NCI-H2029 (cell line): Measurements from ENCODE around the gene HTR1E.
"Not testable (repeated sequence)": the region's sequence is repeated elsewhere in the genome, so short reads cannot be mapped to it uniquely, and the experiment has no call there.

Experiments
- DNase-seq: peaks from one replicate; lab custom pipeline; 2025; lab: John Stamatoyannopoulos, UW

Gene HTR1E

DNA sequence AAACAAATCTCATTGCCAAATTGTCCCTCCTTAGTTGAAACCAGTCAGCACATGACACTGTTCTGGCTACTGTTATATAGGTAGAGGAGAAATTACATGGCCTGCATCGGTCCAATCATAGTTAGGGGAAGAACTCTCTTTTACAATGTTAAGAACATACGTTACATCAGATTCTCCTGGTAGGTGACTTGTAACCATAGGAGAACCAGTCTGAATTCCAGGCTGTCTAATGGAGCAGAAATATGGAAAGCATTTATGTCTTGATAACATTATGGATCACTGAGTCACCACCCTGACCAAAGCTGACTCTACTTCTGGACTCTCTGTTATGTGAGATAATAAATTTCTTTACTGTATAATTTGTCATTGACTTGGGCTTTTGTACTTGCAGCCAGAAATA, 40.9 kb downstream of the HTR1E start:
- DNase-seq, result no peak

DNA sequence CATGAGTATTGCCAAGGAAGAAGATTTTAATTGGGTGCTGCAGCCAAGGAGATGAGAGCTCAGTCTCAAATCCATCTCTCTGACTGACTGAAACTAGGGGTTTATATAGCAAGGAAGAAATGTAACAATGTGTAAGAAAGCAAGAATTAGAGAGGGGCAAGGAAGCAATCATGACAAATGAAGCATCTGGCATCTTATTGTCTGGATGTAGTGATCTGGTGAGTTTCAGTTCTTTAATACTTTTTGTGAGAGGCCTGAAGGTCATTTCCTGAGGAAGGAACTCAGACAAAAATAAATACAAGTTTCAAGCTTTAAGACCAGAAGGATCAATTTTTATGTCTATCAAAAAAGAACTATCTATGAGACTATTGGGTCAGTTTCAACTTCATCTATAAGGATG, 64.2 kb downstream of the HTR1E start:
- DNase-seq, result no peak

DNA sequence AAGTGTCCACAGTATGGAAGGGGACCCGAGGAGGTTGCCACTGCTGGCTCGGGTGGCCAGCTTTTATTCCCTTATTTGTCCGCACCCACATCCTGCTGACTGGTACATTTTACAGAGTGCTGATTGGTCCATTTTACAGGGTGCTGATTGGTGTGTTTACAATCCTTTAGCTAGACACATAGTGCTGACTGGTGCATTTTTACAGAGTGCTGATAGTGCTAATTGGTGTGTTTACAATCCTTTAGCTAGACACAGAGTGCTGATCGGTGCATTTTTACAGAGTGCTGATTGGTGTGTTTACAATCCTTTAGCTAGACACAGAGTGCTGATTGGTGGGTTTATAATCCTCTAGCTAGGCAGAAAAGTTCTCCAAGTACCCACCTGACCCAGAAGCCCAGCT, 65.1 kb downstream of the HTR1E start:
- not testable (repeated sequence) for DNase-seq

- DNase-seq, result not testable (repeated sequence)
Measured at GRCh38 chr6:87006541-87006940, 69.2 kb downstream of the HTR1E start.

DNA sequence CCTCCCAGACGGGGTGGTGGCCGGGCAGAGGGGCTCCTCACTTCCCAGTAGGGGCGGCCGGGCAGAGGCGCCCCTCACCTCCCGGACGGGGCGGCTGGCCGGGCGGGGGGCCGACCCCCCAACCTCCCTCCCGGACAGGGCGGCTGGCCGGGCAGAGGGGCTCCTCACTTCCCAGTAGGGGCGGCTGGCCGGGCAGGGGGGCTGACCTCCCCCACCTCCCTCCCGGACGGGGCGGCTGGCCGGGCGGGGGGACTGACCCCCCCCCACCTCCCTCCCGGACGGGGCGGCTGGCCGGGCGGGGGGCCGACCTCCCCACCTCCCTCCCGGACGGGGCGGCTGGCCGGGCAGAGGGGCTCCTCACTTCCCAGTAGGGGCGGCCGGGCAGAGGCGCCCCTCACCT, 72.3 kb downstream of the HTR1E start:
- DNase-seq, result not testable (repeated sequence)

DNA sequence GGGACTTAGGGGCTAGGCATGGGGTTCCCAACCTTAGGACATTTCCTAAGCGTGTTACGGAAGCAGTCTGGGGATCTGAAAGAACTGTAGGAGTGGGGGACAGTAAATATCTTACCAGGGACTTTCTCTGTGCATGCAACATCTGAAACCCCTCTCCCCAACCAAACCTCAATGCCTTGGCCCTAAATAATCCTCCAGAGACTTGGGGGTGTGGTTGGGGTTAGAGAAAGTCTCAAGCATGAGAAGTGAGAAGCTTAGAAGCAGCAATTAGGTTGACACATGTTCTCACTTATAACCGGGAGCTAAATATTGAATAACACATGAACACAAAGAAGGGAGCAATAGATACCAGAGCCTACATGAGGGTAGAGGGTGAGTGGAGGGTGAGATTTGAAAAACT, 74.7 kb downstream of the HTR1E start:
- DNase-seq, result no peak

DNA sequence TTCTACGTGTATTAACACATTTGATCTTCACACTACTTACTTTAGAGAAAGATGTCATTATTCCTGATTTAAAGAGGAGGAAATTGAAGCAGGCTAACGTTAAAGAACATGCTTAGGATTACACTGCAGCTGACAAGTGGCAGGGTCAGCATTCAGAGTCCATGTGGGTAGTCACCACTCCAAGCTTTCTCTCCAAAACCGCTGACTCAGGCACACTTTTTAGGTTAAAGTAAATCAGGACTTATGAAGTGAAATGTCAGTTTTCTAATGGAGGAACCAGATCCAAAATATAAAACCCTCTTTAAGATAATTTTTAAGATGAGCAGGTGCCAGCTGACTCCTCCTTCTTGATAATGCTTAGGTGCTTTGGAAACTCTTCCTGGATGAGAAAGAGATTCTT, 75.4 kb downstream of the HTR1E start:
- no peak for DNase-seq

- no peak for DNase-seq
Measured at GRCh38 chr6:87016772-87017171, 79.4 kb downstream of the HTR1E start.

GRCh38 chr6:87027021-87027420, 89.7 kb downstream of the HTR1E start:
- no peak for DNase-seq

GRCh38 chr6:87029711-87030314, 92.5 kb downstream of the HTR1E start:
- peak; percentile 31 for DNase-seq

DNA sequence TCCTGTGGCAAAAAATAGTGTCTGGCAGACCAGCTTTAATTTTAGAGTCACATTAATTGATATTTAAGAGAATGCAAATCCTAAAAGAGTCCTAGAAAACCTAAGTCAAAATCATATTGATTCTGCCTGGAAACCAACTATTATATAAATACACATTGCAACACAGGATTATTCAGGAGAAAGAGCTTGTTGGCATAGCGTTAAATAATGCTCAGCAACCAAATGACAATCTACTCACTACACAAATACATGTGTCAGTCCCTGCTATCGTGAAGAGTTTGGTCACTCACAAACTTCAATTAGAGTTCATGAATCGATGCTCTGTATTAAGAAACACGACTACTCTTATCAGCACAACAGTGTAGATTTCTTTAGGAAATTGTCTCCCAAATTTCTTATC, 103.4 kb downstream of the HTR1E start:
- DNase-seq, result no peak

DNA sequence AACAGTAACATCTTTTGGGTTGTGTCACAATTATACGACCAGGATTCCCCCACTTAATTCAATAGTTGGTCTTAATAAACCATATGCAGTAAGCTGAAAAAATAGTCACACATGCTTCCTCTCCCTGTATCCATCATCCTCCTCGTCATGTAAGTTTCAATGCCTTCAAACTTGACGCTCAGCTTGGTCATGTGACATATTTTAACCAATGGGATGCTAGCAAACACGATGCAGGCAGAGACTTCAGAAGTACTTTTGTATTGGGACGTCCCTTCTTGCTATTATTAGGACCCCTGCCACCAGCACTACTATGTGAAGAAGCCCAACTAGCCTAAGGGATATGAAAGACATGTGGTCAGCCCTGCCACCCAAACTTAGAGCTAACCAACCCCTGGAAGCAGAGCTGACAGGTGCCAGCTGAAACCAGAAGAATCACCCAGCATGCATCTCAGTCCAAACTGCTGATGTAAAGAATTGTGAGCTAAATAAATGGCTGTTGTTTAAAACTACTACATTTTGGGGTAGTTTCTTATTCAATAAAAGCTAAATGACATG, 108.3 kb downstream of the HTR1E start:
- DNase-seq, result no peak

DNA sequence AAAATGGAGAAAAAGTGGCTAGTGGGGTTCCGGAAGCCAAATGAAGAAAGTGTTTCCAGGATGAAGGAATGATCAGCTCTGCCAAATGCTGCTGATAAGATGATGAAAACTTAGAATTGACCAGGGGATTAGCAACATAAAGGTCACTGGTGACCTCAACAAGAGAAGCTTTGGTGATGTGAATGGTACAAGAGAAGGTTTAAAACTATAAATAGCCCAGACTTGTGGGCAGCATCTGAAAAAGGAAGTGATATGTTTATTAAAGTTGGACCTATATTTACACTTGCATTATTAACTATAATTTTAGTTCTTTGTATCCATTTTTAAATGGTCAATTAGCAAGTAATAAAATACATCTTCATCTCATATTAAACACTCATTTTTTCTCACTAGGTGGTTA, 112.5 kb downstream of the HTR1E start:
- DNase-seq, result no peak

GRCh38 chr6:87053312-87053711, 116.0 kb downstream of the HTR1E start:
- DNase-seq, result no peak

DNA sequence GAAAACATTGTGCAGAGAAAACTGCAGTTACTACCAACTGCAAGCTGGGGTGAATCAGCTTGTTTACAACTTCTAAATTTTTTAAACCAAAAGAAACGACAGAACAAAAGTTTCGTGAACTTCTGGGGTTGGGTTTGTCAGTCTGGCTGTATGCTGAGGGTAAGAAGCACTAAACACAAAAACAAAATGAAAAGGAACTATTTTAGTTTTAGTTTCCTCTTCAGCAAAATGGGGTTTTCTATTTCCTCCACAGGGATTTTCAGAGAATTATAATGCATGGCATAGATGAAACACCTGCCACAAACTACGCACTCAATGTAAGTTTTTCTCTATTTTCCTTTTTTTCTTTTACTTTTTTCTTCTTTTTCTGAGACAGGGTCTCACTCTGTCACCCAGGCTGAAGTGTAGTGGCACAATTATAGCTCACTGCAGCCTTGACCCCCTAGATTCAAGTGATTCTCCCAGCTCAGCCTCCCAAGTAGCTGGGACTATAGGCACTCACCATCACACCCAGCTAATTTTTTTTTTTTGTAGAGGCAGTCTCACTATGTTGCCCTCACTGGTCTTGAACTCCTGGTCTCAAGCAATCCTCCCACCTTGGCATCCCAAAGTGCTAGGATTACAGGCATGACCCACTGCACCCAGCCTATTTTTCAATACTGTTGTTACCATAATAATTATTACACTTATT, 117.0 kb downstream of the HTR1E start:
- DNase-seq, result no peak

DNA sequence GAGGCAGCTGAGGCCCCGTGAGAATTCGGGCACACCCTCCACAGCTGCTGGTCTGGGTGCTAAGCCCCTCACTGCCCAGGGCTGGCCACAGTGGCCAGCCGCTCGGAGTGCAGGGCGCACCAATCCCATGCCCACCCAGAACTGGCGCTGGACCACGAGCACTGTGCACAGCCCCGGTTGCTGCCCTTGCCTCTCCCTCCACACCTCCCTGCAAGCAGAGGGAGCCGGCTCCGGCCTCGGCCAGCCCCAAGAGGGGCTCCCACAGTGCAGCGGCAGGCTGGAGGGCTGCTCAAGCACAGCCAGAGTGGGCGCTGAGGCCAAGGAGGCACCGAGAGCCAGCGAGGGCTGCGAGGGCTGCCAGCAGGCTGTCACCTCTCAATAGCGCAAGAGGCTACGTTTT, 122.6 kb downstream of the HTR1E start:
- DNase-seq, result no peak

- DNase-seq, result no peak
Measured at GRCh38 chr6:87065117-87065516, 127.8 kb downstream of the HTR1E start.
